Activated CD4-positive, alpha-beta T cell treated with anti-CD3 and anti-CD28 coated beads, Interleukin-2, Interleukin-4, amounts not matched to agents 100 ng/mL and 50 ng/mL, durations not matched to agents 16 hours and 8 hours (primary cell): ENCODE data around the gene TMEFF1.
A peak's percentile ranks its signal among the peaks of the same experiment; 100 is the strongest.
"Not testable (repeated sequence)": the region's sequence is repeated elsewhere in the genome, so short reads cannot be mapped to it uniquely, and the experiment has no call there.

Experiments used
- DNase-seq: peaks from one replicate; pipeline ENCODE4 v3.0.0-alpha.2; 2020; ENCODE audit warnings: low spot score

TMEFF1 gene

DNA sequence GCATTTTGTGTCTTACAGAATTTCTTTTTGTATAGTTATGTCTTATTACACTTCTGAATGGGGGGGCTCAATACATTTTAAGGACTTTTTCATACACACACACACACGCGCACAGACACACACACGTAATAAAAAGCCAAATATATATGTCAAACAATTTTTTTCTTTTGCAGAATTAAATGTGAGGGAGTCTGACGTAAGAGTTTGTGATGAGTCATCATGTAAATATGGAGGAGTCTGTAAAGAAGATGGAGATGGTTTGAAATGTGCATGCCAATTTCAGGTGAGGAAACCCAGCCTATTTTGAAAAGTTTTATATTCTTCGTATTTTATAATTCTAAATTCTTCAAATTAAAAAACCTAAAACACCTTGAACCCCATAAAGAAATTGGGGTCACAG lies 25.6 kb downstream of the TMEFF1 start:
- DNase-seq = no peak

DNA sequence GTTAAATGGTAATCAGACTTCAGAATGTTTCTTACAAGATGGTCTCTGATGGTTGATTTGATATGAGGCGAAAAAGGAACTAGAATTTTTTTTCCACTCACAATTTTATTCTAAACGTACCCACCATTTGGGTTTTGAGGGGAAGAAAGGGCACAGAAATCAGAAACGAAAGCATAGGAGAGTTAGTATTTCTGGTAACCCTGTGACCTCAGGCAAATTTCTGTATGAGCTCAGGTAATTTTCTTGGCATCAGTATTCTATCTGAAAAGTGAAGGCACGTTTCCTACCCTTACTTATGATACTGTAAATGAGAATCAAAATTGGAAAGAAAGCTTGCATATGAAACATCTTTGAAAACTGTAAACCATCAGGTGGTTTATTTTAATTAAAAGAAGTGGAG lies 26.5 kb downstream of the TMEFF1 start:
- DNase-seq = no peak

DNA sequence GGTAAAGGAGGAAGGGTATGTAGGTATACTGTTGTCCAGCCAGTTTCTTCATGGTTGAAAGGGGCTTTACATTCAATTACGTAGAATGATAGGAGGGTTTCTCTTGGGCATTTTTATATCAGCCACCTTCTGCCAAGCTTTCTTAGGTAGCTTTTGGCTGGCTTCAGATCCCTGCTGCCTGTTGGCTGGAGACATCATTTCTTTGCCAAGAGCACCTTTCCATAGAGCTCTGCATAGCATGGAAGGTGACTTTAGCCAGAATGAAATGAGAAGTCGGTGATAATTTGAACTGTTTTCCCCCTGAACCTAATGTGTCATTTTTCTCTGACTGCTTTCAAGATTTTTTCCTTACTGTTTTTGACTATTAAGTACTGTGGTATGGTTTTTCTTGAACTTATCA lies 26.9 kb downstream of the TMEFF1 start:
- DNase-seq = no peak

DNA sequence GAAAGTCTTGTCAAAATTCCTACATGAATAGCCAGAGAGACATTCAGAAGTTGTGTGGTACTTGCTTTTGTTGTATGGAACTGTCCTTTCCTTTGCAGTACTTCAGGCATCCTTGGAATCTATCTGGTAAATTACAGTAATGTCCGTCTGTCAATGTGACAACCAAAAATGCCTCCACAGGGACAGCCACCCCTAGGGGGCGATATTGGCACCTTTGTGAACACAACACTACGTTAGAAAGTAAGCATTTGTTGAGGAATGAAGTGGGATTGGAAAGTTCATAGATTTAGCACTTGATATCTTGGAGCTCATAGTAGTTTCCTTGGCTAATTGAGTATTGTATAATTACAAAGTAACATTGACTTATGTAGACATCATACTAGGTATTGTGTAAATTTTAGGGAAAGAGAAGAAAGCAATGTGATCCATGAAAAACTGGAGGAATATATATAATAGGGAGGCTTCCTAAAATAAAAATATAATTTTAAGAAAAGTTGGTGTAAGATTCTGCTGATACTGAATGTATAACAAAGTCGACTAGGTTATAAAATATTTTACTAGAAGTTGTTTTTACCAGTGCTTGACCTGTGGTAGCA lies 32.7 kb downstream of the TMEFF1 start:
- peak; percentile 66 for DNase-seq

DNA sequence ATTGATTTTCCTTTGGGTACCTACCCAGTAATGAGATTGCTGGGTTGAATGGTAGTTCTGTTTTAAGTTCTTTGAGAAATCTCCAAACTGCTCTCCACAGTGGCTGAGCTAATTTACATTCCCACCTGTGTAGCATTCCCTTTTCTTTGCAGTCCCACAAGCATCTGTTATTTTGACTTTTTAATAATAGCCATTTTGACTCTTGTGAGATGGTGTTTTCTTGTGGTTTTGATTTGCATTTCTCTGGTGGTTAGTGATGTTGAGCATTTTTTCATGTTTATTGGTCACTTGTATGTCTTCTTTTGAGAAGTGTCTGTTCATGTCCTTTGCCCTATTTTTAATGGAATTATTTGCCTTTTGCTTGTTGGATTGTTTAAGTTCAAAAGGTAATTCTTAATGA lies 34.4 kb downstream of the TMEFF1 start:
- DNase-seq = not testable (repeated sequence)

DNA sequence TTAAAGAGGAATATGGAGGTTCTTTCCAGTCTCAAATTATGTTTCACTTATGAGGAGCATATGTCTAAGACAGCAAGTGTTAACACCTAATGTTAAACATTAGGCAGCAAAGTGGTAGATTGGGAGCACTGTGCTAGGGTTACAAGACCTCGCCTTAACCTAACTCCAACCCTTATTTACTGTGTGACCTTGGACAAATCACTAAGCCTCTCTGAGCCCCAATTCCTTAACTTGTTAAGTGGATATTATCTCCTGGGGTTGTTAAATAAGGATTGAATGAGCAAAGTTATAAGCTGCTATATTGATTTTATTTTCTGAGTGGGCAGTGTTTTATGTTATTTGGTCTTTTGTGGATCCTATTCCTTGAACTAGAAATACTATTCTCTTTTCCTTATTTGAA lies 38.3 kb downstream of the TMEFF1 start:
- no peak for DNase-seq

DNA sequence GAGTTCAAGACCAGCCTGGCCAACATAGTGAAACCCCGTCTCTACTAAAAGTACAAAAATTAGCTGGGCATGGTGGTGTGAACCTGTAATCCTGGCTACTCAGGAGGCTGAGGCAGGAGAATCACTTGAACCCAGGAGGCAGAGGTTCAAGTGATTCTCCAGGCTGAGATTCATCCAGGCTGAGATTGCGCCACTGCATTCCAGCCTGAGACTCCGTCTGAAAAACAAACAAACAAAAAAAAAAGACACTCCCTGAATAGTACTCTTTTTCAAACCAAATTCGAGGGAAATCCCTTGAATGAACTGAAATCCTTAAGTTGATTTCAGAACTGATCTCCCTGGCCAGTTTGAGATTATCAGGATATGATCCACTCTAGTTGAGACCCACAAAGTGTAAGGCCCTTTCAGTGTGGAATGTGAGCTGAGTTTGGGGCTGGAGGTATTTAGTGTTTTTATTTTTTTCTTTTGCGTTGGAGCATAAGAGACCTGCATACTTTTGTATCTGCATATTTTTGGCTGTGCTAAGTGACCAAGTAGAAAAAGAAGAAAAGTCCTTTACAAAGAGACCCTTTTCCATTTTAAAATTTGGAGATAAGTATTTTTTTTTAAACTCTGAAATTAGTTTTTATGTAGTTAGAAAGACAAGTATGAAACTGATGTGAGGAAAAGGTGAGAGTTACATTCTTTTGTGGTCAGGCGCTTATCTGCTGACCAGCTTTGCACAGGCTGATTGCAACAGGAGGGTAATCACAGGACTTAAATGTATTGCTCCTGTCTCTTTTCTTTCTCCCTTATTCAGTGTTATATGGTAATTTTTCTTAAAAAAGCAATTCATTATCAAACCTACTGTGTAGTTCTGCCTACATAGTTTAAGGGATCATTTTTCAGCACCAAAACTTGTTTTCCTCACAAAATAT lies 42.9 kb downstream of the TMEFF1 start:
- DNase-seq = no peak

DNA sequence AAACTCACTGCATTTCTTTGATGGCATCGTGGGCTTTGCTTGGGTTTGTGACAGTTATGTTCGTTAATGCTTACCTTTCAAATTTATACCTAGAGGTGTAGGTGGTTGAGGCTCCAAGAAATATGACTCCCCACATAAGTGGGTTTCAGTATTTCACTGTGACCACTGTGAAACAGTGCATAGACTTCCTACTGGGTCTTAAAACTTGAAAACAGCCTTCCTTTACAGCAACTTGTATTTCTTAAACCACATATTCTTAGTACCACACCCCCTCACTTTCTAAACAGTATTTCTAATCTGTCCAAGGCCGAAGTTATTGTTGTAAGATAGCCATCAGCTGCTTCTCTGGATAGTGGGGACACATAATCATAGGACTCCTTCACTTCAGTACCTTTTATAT lies 48.3 kb downstream of the TMEFF1 start:
- no peak for DNase-seq

DNA sequence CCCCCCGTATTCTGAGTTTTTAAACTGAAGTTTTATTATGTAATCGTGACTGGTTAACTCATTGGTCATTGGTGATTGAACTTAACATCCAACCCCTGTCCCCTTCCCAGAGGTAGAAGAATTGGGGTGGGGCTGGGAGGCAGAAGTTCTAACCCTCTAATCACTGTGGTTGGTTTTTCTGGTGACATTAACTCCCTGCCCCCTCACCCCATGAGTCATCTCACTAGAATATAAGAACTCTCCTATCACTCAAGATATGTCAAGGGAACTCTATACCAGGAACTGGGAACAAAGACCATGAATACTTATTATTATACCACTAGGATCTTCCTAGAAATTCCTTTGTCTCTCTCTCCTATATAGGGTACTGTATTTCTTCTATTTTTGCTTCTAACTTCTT lies 52.6 kb downstream of the TMEFF1 start:
- DNase-seq = no peak

DNA sequence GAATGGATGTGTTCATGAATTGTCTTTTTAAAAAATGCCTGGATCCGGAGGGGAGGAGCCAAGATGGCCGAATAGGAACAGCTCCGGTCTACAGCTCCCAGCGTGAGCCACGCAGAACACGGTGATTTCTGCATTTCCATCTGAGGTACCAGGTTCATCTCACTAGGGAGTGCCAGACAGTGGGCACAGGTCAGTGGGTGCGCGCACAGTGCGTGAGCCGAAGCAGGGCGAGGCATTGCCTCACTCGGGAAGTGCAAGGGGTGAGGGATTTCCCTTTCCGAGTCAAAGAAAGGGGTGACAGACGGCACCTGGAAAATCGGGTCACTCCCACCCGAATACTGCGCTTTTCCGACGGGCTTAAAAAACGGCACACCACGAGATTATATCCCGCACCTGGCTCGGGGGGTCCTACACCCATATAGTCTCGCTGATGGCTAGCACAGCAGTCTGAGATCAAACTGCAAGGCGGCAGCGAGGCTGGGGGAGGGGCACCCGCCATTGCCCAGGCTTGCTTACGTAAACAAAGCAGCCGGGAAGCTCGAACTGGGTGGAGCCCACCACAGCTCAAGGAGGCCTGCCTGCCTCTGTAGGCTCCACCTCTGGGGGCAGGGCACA lies 54.3 kb downstream of the TMEFF1 start:
- DNase-seq = not testable (repeated sequence)

DNA sequence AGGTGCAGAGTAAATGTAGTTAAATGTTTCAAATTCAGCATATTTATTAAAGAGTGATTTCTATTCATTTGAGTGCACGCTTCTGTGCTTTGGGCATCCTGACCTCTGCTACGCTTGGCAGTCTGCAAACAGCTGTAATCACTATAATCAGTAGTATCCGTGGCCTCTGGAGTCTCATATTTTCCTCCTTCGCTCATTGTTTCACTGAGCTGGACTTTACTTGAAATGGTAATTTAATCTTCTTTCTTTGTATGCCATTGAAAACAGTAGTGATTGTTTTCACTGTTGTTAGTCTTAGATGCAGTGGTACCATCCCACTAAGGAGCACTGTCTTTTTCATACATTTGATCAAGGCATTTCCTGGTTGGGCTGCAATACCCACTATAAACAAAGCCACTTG lies 61.5 kb downstream of the TMEFF1 start:
- DNase-seq = no peak

DNA sequence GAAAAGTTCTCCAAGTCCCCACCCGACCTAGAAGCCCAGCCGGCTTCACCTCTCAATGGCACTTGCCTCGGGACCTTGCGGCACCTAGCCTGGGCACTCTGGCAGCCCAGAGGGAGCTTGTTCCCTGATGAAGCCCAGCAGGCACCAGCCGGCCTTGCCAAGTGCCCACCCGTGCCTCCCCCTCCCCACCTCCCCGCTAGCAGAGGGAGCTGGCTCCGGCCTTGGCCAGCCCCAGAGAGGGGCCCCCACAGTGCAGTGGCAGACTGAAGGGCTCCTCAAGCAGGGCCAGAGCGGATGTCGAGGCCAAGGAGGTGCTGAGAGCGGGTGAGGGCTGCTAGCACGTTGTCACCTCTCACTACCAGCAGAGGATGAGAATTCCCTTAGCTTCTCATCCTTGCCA lies 67.4 kb downstream of the TMEFF1 start:
- no peak for DNase-seq

DNA sequence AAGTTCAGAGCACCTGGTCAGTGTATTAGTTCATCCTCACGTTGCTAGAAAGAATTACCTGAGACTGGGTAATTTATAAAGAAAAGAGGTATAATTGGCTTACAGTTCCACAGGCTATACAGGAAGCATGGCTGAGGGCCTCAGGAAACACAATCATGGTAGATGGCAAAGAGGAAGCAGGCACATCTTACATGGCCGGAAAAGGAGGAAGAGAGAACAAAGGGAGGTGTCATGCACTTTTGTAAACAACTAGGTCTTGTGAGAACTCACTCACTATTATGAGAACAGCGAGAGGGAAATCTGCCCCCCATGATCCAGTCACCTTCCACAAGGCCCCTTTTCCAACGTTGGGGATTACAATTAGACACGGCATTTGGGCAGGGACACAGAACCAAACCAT lies 76.1 kb downstream of the TMEFF1 start:
- no peak for DNase-seq

DNA sequence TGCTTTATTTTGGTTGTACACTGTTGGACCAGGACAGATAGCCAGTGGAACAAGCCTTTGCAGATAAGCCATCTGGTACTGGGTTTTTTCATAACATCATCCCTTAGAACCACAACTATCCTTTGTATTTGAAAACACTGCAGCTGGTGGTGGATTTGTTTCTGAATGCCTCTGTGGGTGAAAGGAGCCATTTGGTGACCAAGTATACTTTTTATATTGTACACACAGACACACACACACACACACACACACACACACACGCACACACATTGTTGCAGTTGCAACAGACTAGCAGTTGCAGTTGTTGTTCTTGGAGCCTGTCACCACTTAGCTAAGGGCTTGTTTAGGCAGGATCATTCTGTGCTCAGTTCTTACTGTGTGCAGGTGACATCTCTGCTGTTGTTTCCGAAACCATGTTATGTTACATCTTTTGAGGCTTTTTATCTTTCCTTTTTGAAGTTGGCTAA lies 82.0 kb downstream of the TMEFF1 start:
- DNase-seq = no peak

DNA sequence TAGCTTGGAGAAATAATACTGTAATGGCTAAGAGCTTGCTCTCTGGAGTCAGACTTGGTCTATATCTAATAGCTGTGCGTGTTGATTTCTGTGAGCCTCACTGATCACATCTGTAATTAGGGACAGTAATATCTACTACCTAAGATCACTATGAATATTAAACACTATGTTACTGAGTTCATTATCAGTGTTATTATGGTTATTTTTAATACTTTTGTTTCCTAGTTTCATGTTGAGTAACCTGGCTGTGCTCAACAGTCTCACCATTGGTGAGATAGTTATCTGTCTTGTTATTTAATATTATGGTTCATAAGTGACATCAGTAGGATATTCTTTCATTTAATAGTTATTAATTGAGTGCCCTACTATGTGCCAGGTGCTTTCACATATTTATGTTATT lies 82.5 kb downstream of the TMEFF1 start:
- DNase-seq = no peak

DNA sequence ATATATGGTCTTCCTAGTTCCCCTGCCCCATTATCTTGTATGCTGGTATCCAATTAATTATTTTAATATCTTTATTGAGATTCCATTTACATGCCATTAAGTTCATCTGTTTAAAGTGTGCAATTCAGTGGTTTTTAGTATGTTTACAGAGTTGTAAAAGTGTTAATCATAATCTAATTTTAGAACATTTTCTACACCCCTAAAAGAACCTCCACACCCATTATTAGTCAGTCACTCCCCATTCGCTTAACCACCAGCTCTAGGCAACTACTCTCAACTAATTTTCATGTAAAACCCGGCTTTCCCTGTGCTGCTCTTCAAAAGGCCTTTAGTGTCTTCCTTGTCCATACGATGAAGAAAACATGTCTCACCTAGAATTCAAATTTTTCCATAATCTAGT lies 84.1 kb downstream of the TMEFF1 start:
- DNase-seq = no peak

DNA sequence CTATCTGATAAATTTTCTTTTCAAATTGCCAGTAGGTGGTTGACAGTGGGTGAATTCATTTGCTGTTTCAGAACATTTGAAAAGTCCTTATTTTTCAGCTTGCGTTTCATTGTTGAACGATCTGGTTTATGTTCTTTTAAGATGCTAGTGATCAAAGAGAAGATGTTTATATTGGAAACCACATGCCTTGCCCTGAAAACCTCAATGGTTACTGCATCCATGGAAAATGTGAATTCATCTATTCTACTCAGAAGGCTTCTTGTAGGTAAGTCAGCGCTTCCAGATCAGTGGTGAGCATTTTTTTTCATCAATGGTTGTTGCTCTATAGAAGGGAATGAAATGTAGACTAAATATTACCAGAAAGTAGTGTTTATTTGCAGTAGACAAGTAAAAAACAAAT lies 88.3 kb downstream of the TMEFF1 start:
- DNase-seq = no peak

DNA sequence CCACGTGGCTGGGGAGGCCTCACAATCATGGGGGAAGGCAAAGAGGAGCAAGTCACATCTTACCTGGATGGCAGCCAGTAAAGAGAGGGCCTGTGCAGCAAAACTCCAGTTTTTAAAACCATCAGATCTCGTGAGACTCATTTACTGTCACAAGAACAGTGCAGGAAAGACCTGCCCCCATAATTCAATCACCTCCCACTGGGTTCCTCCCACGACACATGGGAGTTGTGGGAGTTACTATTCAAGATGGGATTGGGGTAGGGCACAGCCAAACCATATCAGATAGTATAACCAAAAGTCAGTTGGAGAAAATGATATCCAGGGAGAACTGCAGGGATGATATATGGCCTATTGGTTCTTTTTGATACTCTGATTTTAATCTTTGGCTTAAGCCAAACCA lies 94.9 kb downstream of the TMEFF1 start:
- DNase-seq = no peak

DNA sequence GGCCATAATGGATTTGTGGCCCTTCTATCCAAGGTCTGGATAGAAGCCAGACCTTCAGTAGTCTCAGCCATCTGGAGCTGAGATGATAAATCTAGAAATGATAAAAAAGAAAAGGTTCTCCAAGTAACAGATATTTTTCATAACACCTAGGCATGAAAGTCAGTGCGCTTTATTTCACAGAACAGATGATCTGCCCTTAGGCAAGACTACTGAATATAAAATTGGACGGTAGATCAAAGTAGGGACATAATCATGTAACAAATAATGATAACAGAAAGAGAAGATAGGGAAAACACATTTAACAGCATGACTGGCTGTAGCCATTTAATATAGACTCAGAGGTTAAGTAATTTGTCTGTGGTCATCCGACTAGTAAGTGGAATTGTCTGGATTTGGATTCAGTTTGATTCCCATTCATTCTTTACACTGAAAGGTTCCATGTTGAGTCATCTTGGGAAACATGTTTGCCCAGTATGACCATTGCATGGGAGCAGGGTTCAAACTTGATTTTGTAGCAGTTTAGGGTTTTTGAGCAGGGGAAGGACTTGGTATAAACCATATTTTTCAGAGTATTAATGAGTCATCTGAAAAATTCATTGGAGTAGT lies 100.8 kb downstream of the TMEFF1 start:
- no peak for DNase-seq

DNA sequence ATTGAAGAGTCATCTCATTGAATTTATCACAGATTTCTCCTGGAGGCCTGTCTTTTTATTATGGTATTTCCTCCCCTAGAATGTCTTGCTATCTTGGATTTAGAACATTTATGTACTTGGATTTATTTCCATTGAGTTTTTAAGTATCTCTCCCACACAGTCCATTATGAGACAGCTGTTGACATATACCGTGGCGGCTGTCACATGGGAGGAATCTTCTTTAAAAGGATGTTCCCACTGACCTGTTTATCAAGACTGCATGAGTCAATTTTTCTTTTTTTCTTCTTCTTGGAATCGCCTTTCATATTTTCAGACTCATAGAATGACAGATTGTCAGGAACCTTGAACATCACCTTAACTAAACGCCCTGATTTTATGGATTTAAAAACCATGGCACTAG lies 102.1 kb downstream of the TMEFF1 start:
- DNase-seq = no peak

DNA sequence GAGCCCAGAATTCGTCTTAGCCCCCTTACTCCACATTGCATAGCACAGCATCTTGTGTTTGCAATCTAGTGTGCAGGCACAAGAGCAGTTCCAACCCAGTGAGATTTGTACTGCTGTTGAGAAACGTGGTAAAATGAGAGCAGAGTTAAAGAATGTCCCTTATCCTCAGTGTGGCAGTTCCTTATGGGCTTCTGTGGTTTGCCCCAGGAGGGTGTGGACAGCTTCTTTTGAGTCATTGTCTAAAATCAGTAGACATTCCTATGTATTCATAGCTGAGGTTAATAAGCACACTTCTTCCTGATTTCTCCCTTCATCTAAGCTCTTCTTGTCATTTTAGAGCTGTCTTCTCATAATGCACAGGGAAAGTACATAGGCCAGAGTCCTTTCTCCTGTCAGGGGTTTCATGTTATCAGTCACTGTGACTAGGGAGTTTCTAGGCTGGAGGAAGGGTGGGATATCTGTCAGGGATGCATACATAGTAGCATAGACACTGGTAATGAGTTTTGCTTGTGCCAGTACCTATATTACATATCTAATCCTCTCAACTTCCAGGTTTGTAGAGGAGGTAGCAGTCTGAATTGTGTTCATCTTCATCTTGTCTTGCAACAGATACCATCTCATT lies 102.9 kb downstream of the TMEFF1 start:
- DNase-seq = no peak

DNA sequence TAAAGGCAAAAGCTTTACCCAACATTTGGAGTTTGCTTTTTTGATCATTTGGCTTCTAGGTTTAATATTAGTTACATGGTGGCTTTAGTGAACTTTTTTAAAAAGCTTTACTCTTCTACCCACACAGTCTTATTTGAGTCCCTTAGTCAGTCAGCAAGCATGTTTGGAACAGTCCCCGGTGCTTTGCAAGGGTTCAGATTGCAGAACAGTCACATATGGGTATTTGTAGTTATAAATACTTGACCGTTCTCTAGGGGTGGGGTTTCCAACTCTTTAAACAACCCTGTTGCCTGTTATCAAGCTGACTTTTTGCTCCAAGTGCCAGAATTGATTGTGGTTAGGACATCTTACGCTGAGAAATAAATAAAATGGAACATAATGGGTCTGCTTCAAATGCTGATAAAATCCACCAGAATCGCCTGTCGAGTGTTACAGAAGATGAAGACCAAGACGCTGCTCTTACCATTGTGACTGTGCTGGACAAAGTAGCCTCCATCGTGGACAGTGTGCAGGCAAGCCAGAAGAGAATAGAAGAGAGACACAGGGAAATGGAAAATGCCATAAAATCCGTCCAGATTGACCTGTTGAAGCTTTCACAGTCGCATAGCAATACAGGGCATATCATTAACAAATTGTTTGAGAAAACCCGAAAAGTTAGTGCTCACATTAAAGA lies 105.0 kb downstream of the TMEFF1 start, which contains the start of gene CAVIN4:
TSS of gene CAVIN4 (plus strand) at position 304 of the 673 bp plus-strand sequence. CDS start at position 369, 65 bp downstream.
- DNase-seq = no peak
